Breast epithelium (tissue), 3 donors: ENCODE results near the gene NCAPH2.

ENCODE experiments used
- POLR2A ChIP-seq: fragments of 450-650 bp; IDR thresholded peaks from one replicate; pipeline ENCODE4 v1.6.1; 2016; ENCODE audit warnings: antibody characterized with exemption, mild to moderate bottlenecking, moderate library complexity
- TF ChIP-seq, protein P1 (sequence below), 3 donors: fragments of 450-650 bp; IDR thresholded peaks; one replicate each; pipeline ENCODE4 v1.5.1; 2016 to 2017; ENCODE audit warnings: antibody characterized with exemption in 3 of 3, mild to moderate bottlenecking in 3 of 3, moderate library complexity in 3 of 3

DNA sequence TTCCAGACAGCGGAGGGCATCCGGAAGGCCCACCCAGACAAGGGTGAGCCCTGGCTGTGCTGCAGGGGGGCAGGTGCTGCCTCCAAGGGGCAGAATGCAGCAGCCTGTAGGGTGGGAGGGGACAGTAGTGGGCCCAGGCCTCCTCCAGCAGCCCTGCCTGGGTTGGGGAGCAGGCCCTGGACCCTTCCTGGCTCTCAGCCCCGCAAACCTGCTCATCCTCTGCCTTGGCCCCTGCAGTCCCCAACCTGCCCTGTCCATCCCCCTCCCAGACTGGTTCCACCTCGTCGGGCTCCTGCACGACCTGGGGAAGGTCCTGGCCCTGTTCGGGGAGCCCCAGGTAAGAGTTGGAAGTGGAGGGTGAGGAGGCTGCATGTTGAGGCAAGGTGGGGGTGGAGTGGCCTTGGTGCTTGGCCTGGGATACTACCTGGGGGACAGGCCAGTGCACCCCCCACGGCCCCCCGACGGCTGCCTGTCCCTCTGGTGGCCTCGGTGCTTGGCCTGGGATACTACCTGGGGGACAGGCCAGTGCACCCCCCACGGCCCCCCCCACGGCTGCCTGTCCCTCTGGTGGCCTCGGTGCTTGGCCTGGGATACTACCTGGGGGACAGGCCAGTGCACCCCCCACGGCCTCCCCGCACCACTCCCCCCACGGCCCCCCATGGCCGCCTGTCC, 19.9 kb upstream of the NCAPH2 start:
- TF ChIP-seq, protein P1, sequence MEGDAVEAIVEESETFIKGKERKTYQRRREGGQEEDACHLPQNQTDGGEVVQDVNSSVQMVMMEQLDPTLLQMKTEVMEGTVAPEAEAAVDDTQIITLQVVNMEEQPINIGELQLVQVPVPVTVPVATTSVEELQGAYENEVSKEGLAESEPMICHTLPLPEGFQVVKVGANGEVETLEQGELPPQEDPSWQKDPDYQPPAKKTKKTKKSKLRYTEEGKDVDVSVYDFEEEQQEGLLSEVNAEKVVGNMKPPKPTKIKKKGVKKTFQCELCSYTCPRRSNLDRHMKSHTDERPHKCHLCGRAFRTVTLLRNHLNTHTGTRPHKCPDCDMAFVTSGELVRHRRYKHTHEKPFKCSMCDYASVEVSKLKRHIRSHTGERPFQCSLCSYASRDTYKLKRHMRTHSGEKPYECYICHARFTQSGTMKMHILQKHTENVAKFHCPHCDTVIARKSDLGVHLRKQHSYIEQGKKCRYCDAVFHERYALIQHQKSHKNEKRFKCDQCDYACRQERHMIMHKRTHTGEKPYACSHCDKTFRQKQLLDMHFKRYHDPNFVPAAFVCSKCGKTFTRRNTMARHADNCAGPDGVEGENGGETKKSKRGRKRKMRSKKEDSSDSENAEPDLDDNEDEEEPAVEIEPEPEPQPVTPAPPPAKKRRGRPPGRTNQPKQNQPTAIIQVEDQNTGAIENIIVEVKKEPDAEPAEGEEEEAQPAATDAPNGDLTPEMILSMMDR (IDR thresholded peaks at IDR 0.05): no peak
- TF ChIP-seq POLR2A: no peak
